Measurements from ENCODE around the gene PDLIM7. TPM values are rescaled to one million over a fixed set of nuclear protein-coding genes. Genes with fewer than 3 reads are reported as not detected.

Gene PDLIM7
- total and polyA plus RNA-seq, 2 experiments from 2014 or later = 94.7 to 128 TPM

- ATAC-seq (no peak), DNase-seq (ENCODE audit: low spot score) (no peak)
- Histone ChIP-seq H2AFZ (no peak overlapping the region), H3K4me2 (no peak overlapping the region), H3K9me2 (ENCODE audit: insufficient read depth) (no peaks in the 10 kb centered on the region), H3K36me3 (ENCODE audit: insufficient read depth) (peaks cover 7% of the 10 kb centered on the region), H3K27ac (ENCODE audit: low read depth) (no peak overlapping the region), H3K79me2 (replicated peaks; ENCODE audit: insufficient read depth) (peaks cover 39% of the 10 kb centered on the region), H4K20me1 (replicated peaks; ENCODE audit: insufficient read depth) (peaks cover 55% of the 10 kb centered on the region), H3K27me3 (ENCODE audit: insufficient read depth) (no peaks in the 10 kb centered on the region), H3F3A (replicated peaks; ENCODE audit: low read depth) (0 out of 2 replicates have a peak, but pooled peaks cover 14% of the 10 kb centered on the region), H3K4me1 (ENCODE audit: insufficient read depth) (no peaks in the 10 kb centered on the region), H3K4me3 (no peak overlapping the region)
- TF ChIP-seq STAT1 (IDR thresholded peaks at IDR 0.05; ENCODE audit: unreplicated experiment) (no peak), POLR2AphosphoS5 (IDR thresholded peaks at IDR 0.05; ENCODE audit: low read depth) (no peak), JUNB (IDR thresholded peaks at IDR 0.05; ENCODE audit: unreplicated experiment) (no peak), CTCF (conservative IDR thresholded peaks at IDR 0.05; ENCODE audit: low read depth in 2 of 2) (no peak), EZH2 (IDR thresholded peaks at IDR 0.05; ENCODE audit: low read depth, unreplicated experiment) (no peak), ZNF331 (CRISPR knock-in tag; IDR thresholded peaks at IDR 0.05; ENCODE audit: low read depth) (no peak), NANOG (IDR thresholded peaks at IDR 0.05; ENCODE audit: borderline replicate concordance) (no peak), ZNF114 (CRISPR knock-in tag; IDR thresholded peaks at IDR 0.05) (no peak), EZH2phosphoT487 (IDR thresholded peaks at IDR 0.05; ENCODE audit: unreplicated experiment) (no peak), CREB1 (CRISPR knock-in tag; IDR thresholded peaks at IDR 0.05; ENCODE audit: low read depth) (no peak)
- TF ChIP-seq, protein P1, sequence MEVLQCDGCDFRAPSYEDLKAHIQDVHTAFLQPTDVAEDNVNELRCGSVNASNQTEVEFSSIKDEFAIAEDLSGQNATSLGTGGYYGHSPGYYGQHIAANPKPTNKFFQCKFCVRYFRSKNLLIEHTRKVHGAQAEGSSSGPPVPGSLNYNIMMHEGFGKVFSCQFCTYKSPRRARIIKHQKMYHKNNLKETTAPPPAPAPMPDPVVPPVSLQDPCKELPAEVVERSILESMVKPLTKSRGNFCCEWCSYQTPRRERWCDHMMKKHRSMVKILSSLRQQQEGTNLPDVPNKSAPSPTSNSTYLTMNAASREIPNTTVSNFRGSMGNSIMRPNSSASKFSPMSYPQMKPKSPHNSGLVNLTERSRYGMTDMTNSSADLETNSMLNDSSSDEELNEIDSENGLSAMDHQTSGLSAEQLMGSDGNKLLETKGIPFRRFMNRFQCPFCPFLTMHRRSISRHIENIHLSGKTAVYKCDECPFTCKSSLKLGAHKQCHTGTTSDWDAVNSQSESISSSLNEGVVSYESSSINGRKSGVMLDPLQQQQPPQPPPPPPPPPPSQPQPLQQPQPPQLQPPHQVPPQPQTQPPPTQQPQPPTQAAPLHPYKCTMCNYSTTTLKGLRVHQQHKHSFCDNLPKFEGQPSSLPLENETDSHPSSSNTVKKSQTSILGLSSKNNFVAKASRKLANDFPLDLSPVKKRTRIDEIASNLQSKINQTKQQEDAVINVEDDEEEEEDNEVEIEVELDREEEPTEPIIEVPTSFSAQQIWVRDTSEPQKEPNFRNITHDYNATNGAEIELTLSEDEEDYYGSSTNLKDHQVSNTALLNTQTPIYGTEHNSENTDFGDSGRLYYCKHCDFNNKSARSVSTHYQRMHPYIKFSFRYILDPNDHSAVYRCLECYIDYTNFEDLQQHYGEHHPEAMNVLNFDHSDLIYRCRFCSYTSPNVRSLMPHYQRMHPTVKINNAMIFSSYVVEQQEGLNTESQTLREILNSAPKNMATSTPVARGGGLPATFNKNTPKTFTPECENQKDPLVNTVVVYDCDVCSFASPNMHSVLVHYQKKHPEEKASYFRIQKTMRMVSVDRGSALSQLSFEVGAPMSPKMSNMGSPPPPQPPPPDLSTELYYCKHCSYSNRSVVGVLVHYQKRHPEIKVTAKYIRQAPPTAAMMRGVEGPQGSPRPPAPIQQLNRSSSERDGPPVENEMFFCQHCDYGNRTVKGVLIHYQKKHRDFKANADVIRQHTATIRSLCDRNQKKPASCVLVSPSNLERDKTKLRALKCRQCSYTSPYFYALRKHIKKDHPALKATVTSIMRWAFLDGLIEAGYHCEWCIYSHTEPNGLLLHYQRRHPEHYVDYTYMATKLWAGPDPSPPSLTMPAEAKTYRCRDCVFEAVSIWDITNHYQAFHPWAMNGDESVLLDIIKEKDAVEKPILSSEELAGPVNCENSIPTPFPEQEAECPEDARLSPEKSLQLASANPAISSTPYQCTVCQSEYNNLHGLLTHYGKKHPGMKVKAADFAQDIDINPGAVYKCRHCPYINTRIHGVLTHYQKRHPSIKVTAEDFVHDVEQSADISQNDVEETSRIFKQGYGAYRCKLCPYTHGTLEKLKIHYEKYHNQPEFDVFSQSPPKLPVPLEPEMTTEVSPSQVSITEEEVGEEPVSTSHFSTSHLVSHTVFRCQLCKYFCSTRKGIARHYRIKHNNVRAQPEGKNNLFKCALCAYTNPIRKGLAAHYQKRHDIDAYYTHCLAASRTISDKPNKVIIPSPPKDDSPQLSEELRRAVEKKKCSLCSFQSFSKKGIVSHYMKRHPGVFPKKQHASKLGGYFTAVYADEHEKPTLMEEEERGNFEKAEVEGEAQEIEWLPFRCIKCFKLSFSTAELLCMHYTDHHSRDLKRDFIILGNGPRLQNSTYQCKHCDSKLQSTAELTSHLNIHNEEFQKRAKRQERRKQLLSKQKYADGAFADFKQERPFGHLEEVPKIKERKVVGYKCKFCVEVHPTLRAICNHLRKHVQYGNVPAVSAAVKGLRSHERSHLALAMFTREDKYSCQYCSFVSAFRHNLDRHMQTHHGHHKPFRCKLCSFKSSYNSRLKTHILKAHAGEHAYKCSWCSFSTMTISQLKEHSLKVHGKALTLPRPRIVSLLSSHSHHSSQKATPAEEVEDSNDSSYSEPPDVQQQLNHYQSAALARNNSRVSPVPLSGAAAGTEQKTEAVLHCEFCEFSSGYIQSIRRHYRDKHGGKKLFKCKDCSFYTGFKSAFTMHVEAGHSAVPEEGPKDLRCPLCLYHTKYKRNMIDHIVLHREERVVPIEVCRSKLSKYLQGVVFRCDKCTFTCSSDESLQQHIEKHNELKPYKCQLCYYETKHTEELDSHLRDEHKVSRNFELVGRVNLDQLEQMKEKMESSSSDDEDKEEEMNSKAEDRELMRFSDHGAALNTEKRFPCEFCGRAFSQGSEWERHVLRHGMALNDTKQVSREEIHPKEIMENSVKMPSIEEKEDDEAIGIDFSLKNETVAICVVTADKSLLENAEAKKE (CRISPR knock-in tag; IDR thresholded peaks at IDR 0.05) = no peak
- TF ChIP-seq, protein P2, sequence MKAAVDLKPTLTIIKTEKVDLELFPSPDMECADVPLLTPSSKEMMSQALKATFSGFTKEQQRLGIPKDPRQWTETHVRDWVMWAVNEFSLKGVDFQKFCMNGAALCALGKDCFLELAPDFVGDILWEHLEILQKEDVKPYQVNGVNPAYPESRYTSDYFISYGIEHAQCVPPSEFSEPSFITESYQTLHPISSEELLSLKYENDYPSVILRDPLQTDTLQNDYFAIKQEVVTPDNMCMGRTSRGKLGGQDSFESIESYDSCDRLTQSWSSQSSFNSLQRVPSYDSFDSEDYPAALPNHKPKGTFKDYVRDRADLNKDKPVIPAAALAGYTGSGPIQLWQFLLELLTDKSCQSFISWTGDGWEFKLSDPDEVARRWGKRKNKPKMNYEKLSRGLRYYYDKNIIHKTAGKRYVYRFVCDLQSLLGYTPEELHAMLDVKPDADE (IDR thresholded peaks at IDR 0.05) = no peak
- TF ChIP-seq, protein P3, sequence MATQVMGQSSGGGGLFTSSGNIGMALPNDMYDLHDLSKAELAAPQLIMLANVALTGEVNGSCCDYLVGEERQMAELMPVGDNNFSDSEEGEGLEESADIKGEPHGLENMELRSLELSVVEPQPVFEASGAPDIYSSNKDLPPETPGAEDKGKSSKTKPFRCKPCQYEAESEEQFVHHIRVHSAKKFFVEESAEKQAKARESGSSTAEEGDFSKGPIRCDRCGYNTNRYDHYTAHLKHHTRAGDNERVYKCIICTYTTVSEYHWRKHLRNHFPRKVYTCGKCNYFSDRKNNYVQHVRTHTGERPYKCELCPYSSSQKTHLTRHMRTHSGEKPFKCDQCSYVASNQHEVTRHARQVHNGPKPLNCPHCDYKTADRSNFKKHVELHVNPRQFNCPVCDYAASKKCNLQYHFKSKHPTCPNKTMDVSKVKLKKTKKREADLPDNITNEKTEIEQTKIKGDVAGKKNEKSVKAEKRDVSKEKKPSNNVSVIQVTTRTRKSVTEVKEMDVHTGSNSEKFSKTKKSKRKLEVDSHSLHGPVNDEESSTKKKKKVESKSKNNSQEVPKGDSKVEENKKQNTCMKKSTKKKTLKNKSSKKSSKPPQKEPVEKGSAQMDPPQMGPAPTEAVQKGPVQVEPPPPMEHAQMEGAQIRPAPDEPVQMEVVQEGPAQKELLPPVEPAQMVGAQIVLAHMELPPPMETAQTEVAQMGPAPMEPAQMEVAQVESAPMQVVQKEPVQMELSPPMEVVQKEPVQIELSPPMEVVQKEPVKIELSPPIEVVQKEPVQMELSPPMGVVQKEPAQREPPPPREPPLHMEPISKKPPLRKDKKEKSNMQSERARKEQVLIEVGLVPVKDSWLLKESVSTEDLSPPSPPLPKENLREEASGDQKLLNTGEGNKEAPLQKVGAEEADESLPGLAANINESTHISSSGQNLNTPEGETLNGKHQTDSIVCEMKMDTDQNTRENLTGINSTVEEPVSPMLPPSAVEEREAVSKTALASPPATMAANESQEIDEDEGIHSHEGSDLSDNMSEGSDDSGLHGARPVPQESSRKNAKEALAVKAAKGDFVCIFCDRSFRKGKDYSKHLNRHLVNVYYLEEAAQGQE (IDR thresholded peaks at IDR 0.05; ENCODE audit: unreplicated experiment) = no peak
- Mint-ChIP-seq H3K27me3 (ENCODE audit: insufficient read depth, low read depth, poor library complexity) (peaks cover 2% of the 10 kb centered on the region), H3K4me3 (no peak overlapping the region), H3K9me3 (no peaks in the 10 kb centered on the region), H3K27ac (no peak overlapping the region), H3K36me3 (ENCODE audit: low read depth) (peaks cover 33% of the 10 kb centered on the region), H3K4me1 (peaks cover 3% of the 10 kb centered on the region; the same call in 2 of the 3 replicates)
These were observed 41.5 kb upstream of the PDLIM7 start for GRCh38 chr5:177538876-177539275.
